Transverse colon (tissue), 4 donors: ENCODE results near the gene JCAD. TPM values are rescaled to one million over a fixed set of nuclear protein-coding genes. Genes with fewer than 3 reads are reported as not detected.

Source experiments
- DNase-seq: peaks from one replicate; pipeline ENCODE4 v3.0.0-alpha.2; 2019
- H3K27ac ChIP-seq, 4 donors: fragments of 200-600 bp; sonication (generic); 2 replicates each; pipeline ENCODE4 v1.5.1; 2016 to 2018; ENCODE audit warnings: inconsistent platforms in 4 of 4
- H3K27me3 ChIP-seq: fragments of 200-600 bp; sonication (generic); 2 replicates; pipeline ENCODE4 v1.5.1; 2017; ENCODE audit warnings: inconsistent platforms
- H3K36me3 ChIP-seq, 4 donors: fragments of 200-600 bp; sonication (generic); 2 replicates each; pipeline ENCODE4 v1.5.1; 2017 to 2019; ENCODE audit warnings: inconsistent platforms in 4 of 4
- H3K4me1 ChIP-seq, 4 donors: fragments of 200-600 bp; sonication (generic); 2 replicates each; pipeline ENCODE4 v1.5.1; 2017 to 2020; ENCODE audit warnings: inconsistent platforms in 4 of 4
- H3K4me3 ChIP-seq, 4 donors: fragments of 200-600 bp; sonication (generic); 1 replicate in 1 of 4; 2 replicates in 3 of 4; pipeline versions ENCODE4 v1.5.1 to v1.6.1; 2017 to 2019; ENCODE audit warnings: inconsistent platforms in 4 of 4
- H3K9me3 ChIP-seq, 2 donors: fragments of 200-600 bp; sonication (generic); 2 replicates each; pipeline ENCODE4 v1.5.1; 2017 to 2019; ENCODE audit warnings: inconsistent platforms in 2 of 2
- CTCF ChIP-seq, 5 experiments: fragments of 200-600 bp in 3 of 5; fragments of 450-650 bp in 2 of 5; sonication (generic) in 3 of 5; IDR thresholded peaks; 1 replicate in 2 of 5; 2 replicates in 3 of 5; pipeline ENCODE4 v1.5.1; 2016 to 2017; ENCODE audit warnings: antibody characterized with exemption in 5 of 5, inconsistent platforms in 3 of 5, mild to moderate bottlenecking in 2 of 5, moderate library complexity in 1 of 5
- EP300 ChIP-seq: sonication (generic); formaldehyde crosslinking; IDR thresholded peaks from one replicate; pipeline ENCODE4 v1.6.1; 2017; ENCODE audit warnings: antibody characterized with exemption, low read depth
- POLR2A ChIP-seq: fragments of 450-650 bp; IDR thresholded peaks from one replicate; pipeline ENCODE4 v1.6.1; 2016; ENCODE audit warnings: antibody characterized with exemption, mild to moderate bottlenecking, moderate library complexity
- POLR2AphosphoS5 ChIP-seq, 3 donors: sonication (generic); formaldehyde crosslinking; IDR thresholded peaks; one replicate each; pipeline ENCODE4 v1.6.1; 2016; ENCODE audit warnings: antibody characterized with exemption in 3 of 3
- WGBS, 2 donors: methylation state at CpG; one replicate each; pipeline ENCODE4 v1.1.5; 2018; ENCODE audit warnings: low coverage in 1 of 2; 5-methylcytosine and 5-hydroxymethylcytosine counted together
- in situ Hi-C, 4 donors: fragments of 200-750 bp; cut with MboI; loops; one replicate each; pipeline versions ENCODE4 v1.15.0 to v1.15.1; 2017; ENCODE audit warnings: low sequenced_read_pairs in 3 of 4, low pct_ligation_motif_present in 1 of 4, low pct_unique_long_range_greater_than_20kb in 1 of 4
- intact Hi-C: fragments of 100-400 bp; cut with DNase I; formaldehyde crosslinking; loops from one replicate; pipeline ENCODE4 v1.15.1; 2023; ENCODE audit warnings: low total_unique reads
- total RNA-seq, 4 donors: library from RNA; depleted of rRNA; stranded (reverse); fragments of >200 nt; gene quantifications; one replicate each; pipeline ENCODE4 v1.1.0, GENCODE V29; 2016

The JCAD gene
- total RNA-seq, 4 donors from 2014 or later: 13.0 to 40.8 (median 19.9) TPM

- in situ Hi-C loops (loop anchor here in 1 of 4 donors (25.0 kb wide), 1 partner anchor 223 kb away; no protein-coding TSS in a partner anchor), intact Hi-C loops (no loop called here)
- H3K36me3 ChIP-seq: no peaks in the 10 kb centered on the region
- H3K4me3 ChIP-seq: no peak overlapping the region
- TF ChIP-seq POLR2AphosphoS5 (IDR thresholded peaks at IDR 0.05): no peak
- TF ChIP-seq EP300: no peak
- TF ChIP-seq CTCF (IDR thresholded peaks at IDR 0.05): no peak
- no peak for TF ChIP-seq POLR2A
- no peaks in the 10 kb centered on the region for H3K27me3 ChIP-seq
- H3K27ac ChIP-seq: peak overlapping the region in 1 of 4 donors; percentile 41
- WGBS, 2 donors: 56 to 58% methylated on average over 8 of the region's 8 CpGs
- H3K9me3 ChIP-seq: no peaks in the 10 kb centered on the region
- no peak for DNase-seq
- peaks cover 0 to 20% (median 4%) of the 10 kb centered on the region in 4 donors for H3K4me1 ChIP-seq
Observed at GRCh38 chr10:30014511-30014910, 44.9 kb downstream of the JCAD start.

- Histone ChIP-seq H3K27ac (peak overlapping the region in 1 of 4 donors; percentile 41), H3K36me3 (no peaks in the 10 kb centered on the region), H3K4me1 (peaks cover 0 to 20% (median 4%) of the 10 kb centered on the region in 4 donors), H3K27me3 (no peaks in the 10 kb centered on the region), H3K4me3 (no peak overlapping the region), H3K9me3 (no peaks in the 10 kb centered on the region)
- intact Hi-C loops (no loop called here), in situ Hi-C loops (loop anchor here in 1 of 4 donors (25.0 kb wide), 1 partner anchor 224 kb away; no protein-coding TSS in a partner anchor)
- DNase-seq: no peak
- 58 to 60% methylated on average over 1 to 5 of the region's 5 CpGs for WGBS, 2 donors
- TF ChIP-seq POLR2AphosphoS5 (IDR thresholded peaks at IDR 0.05) (no peak), EP300 (no peak)
Observed at GRCh38 chr10:30013757-30014156, 45.6 kb downstream of the JCAD start.

- intact Hi-C loops: no loop called here
- Histone ChIP-seq H3K27me3 (no peaks in the 10 kb centered on the region), H3K9me3 (no peaks in the 10 kb centered on the region), H3K4me1 (peaks cover 0 to 20% (median 4%) of the 10 kb centered on the region in 4 donors), H3K27ac (no peak overlapping the region), H3K4me3 (no peak overlapping the region), H3K36me3 (no peaks in the 10 kb centered on the region)
- DNase-seq: no peak
- 52 to 100% methylated on average over 1 to 4 of the region's 4 CpGs for WGBS, 2 donors
- in situ Hi-C loops: loop anchor here in 1 of 4 donors (25.0 kb wide), 1 partner anchor 225 kb away; no protein-coding TSS in a partner anchor
- TF ChIP-seq CTCF (IDR thresholded peaks at IDR 0.05) (no peak), POLR2A (no peak), EP300 (no peak), POLR2AphosphoS5 (IDR thresholded peaks at IDR 0.05) (no peak)
Observed at GRCh38 chr10:30011956-30012647, 47.3 kb downstream of the JCAD start.

GRCh38 chr10:30011396-30011795 lies 48.0 kb downstream of the JCAD start:
- no peak overlapping the region for H3K4me3 ChIP-seq
- no peaks in the 10 kb centered on the region for H3K36me3 ChIP-seq
- H3K9me3 ChIP-seq: no peaks in the 10 kb centered on the region
- no peak overlapping the region for H3K27ac ChIP-seq
- TF ChIP-seq POLR2A: no peak
- TF ChIP-seq EP300: no peak
- no peak for TF ChIP-seq POLR2AphosphoS5 (IDR thresholded peaks at IDR 0.05)
- no peak for TF ChIP-seq CTCF (IDR thresholded peaks at IDR 0.05)
- WGBS, 2 donors: 66 to 68% methylated on average over 7 to 8 of the region's 8 CpGs
- H3K4me1 ChIP-seq: peaks cover 0 to 17% (median 4%) of the 10 kb centered on the region in 4 donors
- intact Hi-C loops: no loop called here
- no peaks in the 10 kb centered on the region for H3K27me3 ChIP-seq
- in situ Hi-C loops: loop anchor here in 1 of 4 donors (25.0 kb wide), 1 partner anchor 226 kb away; no protein-coding TSS in a partner anchor
- DNase-seq: no peak
